Liver (tissue), 3 donors: ENCODE measurements around the gene EMSY.

Experiments
- EGR1 ChIP-seq, 2 donors: IDR thresholded peaks; 2 replicates each; pipeline ENCODE4 v1.6.1; 2016 to 2018; ENCODE audit warnings: antibody characterized with exemption in 2 of 2, low read depth in 2 of 2
- FOXA1 ChIP-seq: IDR thresholded peaks from 2 replicates; pipeline ENCODE4 v1.6.1; 2016; ENCODE audit warnings: antibody characterized with exemption
- HNF4A ChIP-seq, 2 donors: conservative IDR thresholded peaks; 2 replicates each; pipeline ENCODE4 v1.6.1; 2016; ENCODE audit warnings: antibody characterized with exemption in 2 of 2, mild to moderate bottlenecking in 2 of 2
- JUND ChIP-seq, 2 donors: IDR thresholded peaks; 2 replicates each; pipeline ENCODE4 v1.6.1; 2016; ENCODE audit warnings: antibody characterized with exemption in 2 of 2
- RAD21 ChIP-seq, 2 donors: IDR thresholded peaks; 2 replicates each; pipeline ENCODE4 v1.6.1; 2016; ENCODE audit warnings: antibody characterized with exemption in 2 of 2, mild to moderate bottlenecking in 2 of 2
- TAF1 ChIP-seq: conservative IDR thresholded peaks from 2 replicates; pipeline ENCODE4 v1.6.1; 2016; ENCODE audit warnings: antibody characterized with exemption, mild to moderate bottlenecking
- YY1 ChIP-seq: IDR thresholded peaks from 2 replicates; pipeline ENCODE4 v1.6.1; 2016; ENCODE audit warnings: antibody characterized with exemption, mild to moderate bottlenecking
- TF ChIP-seq, protein P1 (sequence below): IDR thresholded peaks from 2 replicates; pipeline ENCODE4 v1.6.1; 2016; ENCODE audit warnings: antibody characterized with exemption, mild to moderate bottlenecking
- TF ChIP-seq, protein P2 (sequence below): fragments of 150-350 bp; IDR thresholded peaks from 2 replicates; pipeline ENCODE4 v1.5.1; 2017; ENCODE audit warnings: improper control_type of control experiment, low read depth, low read length; ENCODE audit not compliant: missing input control
- TF ChIP-seq, protein P3 (sequence below): IDR thresholded peaks from 2 replicates; pipeline ENCODE4 v1.6.1; 2016; ENCODE audit warnings: antibody characterized with exemption
- TF ChIP-seq, protein P4 (sequence below): IDR thresholded peaks from 2 replicates; pipeline ENCODE4 v1.6.1; 2016; ENCODE audit warnings: antibody characterized with exemption
- donor health status: healthy.
- donor health status: healthy.

DNA sequence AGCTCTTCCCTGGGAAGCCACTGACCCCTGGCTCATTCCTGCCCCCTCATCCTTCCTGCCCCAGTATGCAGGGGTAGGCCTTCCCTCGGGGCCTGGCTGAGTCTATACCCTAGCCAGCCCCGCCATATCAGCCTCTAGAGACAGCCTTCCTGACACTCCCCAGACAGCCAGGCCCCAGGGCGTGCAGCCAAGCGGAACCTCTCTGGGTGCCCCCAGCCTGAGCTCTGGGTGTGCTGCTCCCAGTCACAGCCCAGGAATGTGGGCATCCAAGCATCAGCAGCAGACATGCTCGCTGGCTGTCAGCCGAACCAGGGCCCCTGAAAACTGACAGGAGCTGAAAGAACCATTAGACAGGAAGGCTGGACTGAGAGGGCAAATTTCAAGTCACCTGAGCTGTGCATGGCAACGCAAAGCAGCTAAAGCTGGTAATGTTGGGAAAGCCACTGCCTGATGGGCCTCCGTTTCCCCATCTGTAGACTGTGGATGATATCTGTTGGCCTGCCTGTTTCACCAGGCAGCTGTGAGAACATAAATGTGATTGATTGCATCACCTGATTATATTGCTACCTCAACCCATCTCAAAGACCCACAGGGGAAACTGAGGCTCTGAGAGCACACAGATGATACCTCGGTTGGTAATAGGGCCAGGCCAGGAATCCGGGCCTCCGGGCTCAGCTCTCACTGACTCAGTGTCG lies 132.6 kb downstream of the EMSY start:
- TF ChIP-seq, protein P1, sequence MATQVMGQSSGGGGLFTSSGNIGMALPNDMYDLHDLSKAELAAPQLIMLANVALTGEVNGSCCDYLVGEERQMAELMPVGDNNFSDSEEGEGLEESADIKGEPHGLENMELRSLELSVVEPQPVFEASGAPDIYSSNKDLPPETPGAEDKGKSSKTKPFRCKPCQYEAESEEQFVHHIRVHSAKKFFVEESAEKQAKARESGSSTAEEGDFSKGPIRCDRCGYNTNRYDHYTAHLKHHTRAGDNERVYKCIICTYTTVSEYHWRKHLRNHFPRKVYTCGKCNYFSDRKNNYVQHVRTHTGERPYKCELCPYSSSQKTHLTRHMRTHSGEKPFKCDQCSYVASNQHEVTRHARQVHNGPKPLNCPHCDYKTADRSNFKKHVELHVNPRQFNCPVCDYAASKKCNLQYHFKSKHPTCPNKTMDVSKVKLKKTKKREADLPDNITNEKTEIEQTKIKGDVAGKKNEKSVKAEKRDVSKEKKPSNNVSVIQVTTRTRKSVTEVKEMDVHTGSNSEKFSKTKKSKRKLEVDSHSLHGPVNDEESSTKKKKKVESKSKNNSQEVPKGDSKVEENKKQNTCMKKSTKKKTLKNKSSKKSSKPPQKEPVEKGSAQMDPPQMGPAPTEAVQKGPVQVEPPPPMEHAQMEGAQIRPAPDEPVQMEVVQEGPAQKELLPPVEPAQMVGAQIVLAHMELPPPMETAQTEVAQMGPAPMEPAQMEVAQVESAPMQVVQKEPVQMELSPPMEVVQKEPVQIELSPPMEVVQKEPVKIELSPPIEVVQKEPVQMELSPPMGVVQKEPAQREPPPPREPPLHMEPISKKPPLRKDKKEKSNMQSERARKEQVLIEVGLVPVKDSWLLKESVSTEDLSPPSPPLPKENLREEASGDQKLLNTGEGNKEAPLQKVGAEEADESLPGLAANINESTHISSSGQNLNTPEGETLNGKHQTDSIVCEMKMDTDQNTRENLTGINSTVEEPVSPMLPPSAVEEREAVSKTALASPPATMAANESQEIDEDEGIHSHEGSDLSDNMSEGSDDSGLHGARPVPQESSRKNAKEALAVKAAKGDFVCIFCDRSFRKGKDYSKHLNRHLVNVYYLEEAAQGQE, result no peak
- TF ChIP-seq, protein P2, sequence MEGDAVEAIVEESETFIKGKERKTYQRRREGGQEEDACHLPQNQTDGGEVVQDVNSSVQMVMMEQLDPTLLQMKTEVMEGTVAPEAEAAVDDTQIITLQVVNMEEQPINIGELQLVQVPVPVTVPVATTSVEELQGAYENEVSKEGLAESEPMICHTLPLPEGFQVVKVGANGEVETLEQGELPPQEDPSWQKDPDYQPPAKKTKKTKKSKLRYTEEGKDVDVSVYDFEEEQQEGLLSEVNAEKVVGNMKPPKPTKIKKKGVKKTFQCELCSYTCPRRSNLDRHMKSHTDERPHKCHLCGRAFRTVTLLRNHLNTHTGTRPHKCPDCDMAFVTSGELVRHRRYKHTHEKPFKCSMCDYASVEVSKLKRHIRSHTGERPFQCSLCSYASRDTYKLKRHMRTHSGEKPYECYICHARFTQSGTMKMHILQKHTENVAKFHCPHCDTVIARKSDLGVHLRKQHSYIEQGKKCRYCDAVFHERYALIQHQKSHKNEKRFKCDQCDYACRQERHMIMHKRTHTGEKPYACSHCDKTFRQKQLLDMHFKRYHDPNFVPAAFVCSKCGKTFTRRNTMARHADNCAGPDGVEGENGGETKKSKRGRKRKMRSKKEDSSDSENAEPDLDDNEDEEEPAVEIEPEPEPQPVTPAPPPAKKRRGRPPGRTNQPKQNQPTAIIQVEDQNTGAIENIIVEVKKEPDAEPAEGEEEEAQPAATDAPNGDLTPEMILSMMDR, result no peak
- TF ChIP-seq HNF4A (conservative IDR thresholded peaks at IDR 0.05) (no peak), JUND (IDR thresholded peaks at IDR 0.05) (no peak), YY1 (no peak), FOXA1 (no peak), TAF1 (no peak), EGR1 (IDR thresholded peaks at IDR 0.05; ENCODE audit: low read depth in 2 of 2) (no peak), RAD21 (IDR thresholded peaks at IDR 0.05) (no peak)
- TF ChIP-seq, protein P3, sequence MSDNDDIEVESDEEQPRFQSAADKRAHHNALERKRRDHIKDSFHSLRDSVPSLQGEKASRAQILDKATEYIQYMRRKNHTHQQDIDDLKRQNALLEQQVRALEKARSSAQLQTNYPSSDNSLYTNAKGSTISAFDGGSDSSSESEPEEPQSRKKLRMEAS, result no peak
- TF ChIP-seq, protein P4, sequence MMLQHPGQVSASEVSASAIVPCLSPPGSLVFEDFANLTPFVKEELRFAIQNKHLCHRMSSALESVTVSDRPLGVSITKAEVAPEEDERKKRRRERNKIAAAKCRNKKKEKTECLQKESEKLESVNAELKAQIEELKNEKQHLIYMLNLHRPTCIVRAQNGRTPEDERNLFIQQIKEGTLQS, result no peak
